Measurements from ENCODE around the gene ST6GALNAC4.

ST6GALNAC4 gene

DNA sequence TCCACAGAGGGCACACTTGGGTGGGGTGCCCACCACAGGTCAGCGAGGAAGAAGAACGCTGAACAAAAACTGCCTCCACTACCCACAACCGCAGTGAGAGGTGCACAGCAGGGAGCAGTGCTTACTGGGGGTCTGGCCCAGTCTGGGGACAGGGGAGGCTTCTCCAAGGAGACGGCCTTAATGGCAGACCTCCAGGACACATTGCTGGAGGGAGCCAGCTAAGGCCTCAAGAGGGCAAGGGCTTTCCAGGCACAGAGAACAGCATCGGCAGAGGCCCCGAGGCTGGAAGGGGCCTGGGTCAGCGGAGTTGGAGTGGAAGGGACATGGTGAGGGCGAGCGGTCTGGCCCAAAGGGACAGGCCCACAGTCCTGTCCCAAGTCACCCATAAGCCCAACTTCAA lies 29.1 kb upstream of the ST6GALNAC4 start:
- CTCF ChIA-PET, result interaction anchor here (8.1 kb wide), 1 partner anchor 89 kb away, joined by 165 read pairs; no protein-coding TSS in a partner anchor
- Histone ChIP-seq H3K36me3 (ENCODE audit: control insufficient read depth in 2 of 2, insufficient read depth in 1 of 2, low read length in 2 of 2) (peaks cover 0 to 32% of the 10 kb centered on the region in 2 experiments; a peak in 1 of 3 replicates), H3K27ac (ENCODE audit: extremely low read depth, low read depth, low read length) (no peak overlapping the region), H3K9me3 (ENCODE audit: control insufficient read depth, insufficient read depth, low read depth, low read length) (no peaks in the 10 kb centered on the region), H3K4me3 (ENCODE audit: low read depth, low read length) (no peak overlapping the region), H3K4me1 (ENCODE audit: control insufficient read depth, insufficient read depth, low read length) (peaks cover 3% of the 10 kb centered on the region; the same call in 1 of the 2 replicates)
- POLR2A ChIA-PET, result interaction anchor here (0.6 kb wide), 1 partner anchor 73 kb away, joined by 3 read pairs; no protein-coding TSS in a partner anchor
- TF ChIP-seq ZNF664 (tag by site-specific recombination; IDR thresholded peaks at IDR 0.05), result no peak
- peak; percentile 28 for TF ChIP-seq GLIS1 (tag by site-specific recombination; IDR thresholded peaks at IDR 0.05)

DNA sequence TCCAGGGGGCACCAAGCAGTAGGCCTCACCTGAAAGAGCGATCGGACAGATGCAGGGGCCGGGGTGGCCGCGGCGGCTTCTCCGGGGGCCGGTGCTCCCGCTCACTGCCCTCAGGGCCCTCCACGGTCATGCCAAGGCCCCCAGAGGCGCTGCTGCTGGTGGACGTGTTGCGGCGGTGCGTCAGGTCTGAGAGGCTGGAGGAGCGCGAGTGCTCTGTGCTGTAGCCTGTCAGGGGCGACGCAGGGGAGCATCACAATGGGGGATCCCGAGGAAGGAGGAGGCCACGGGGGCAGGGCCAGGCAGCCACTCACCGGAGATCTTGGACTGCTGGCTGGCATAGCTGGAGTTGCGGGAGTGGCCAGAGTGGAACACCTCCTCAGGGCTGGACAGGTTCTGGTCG lies 28.5 kb upstream of the ST6GALNAC4 start:
- TF ChIP-seq, protein P1, sequence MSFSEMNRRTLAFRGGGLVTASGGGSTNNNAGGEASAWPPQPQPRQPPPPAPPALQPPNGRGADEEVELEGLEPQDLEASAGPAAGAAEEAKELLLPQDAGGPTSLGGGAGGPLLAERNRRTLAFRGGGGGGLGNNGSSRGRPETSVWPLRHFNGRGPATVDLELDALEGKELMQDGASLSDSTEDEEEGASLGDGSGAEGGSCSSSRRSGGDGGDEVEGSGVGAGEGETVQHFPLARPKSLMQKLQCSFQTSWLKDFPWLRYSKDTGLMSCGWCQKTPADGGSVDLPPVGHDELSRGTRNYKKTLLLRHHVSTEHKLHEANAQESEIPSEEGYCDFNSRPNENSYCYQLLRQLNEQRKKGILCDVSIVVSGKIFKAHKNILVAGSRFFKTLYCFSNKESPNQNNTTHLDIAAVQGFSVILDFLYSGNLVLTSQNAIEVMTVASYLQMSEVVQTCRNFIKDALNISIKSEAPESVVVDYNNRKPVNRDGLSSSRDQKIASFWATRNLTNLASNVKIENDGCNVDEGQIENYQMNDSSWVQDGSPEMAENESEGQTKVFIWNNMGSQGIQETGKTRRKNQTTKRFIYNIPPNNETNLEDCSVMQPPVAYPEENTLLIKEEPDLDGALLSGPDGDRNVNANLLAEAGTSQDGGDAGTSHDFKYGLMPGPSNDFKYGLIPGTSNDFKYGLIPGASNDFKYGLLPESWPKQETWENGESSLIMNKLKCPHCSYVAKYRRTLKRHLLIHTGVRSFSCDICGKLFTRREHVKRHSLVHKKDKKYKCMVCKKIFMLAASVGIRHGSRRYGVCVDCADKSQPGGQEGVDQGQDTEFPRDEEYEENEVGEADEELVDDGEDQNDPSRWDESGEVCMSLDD (tag by site-specific recombination; IDR thresholded peaks at IDR 0.05), result no peak
- TF ChIP-seq ZNF366 (tag by site-specific recombination; conservative IDR thresholded peaks at IDR 0.05), result no peak
- no peak for TF ChIP-seq ZNF670 (tag by site-specific recombination; IDR thresholded peaks at IDR 0.05; ENCODE audit: low read depth)
- TF ChIP-seq ZNF423 (tag by site-specific recombination; IDR thresholded peaks at IDR 0.05), result no peak
- TF ChIP-seq ZNF501 (tag by site-specific recombination; IDR thresholded peaks at IDR 0.05), result no peak
- TF ChIP-seq ZNF354C (tag by site-specific recombination; IDR thresholded peaks at IDR 0.05; ENCODE audit: borderline replicate concordance, low read depth), result no peak
- TF ChIP-seq ZNF514 (tag by site-specific recombination; IDR thresholded peaks at IDR 0.05), result no peak
- no peak for TF ChIP-seq ZBTB8A (tag by site-specific recombination; IDR thresholded peaks at IDR 0.05)
- TF ChIP-seq ZNF707 (tag by site-specific recombination; IDR thresholded peaks at IDR 0.05), result no peak
- no peak for TF ChIP-seq ZNF510 (tag by site-specific recombination; IDR thresholded peaks at IDR 0.05; ENCODE audit: insufficient replicate concordance)
- no peak for TF ChIP-seq ZNF23 (tag by site-specific recombination; IDR thresholded peaks at IDR 0.05; ENCODE audit: borderline replicate concordance)
- TF ChIP-seq HOXA7 (CRISPR knock-in tag; IDR thresholded peaks at IDR 0.05; ENCODE audit: borderline replicate concordance), result no peak
- TF ChIP-seq ZNF76 (tag by site-specific recombination; IDR thresholded peaks at IDR 0.05; ENCODE audit: borderline replicate concordance, low read depth), result no peak
- no peak for TF ChIP-seq ZNF211 (tag by site-specific recombination; IDR thresholded peaks at IDR 0.05; ENCODE audit: low read depth)
- no peak for TF ChIP-seq HOXC10 (CRISPR knock-in tag; IDR thresholded peaks at IDR 0.05)
- TF ChIP-seq ZNF10 (tag by site-specific recombination; IDR thresholded peaks at IDR 0.05), result no peak
- TF ChIP-seq PRDM1 (tag by site-specific recombination; IDR thresholded peaks at IDR 0.05), result no peak
- TF ChIP-seq ZNF624 (tag by site-specific recombination; IDR thresholded peaks at IDR 0.05), result no peak
- TF ChIP-seq ZFP37 (tag by site-specific recombination; IDR thresholded peaks at IDR 0.05), result no peak
- Histone ChIP-seq H3K36me3 (ENCODE audit: control insufficient read depth in 2 of 2, insufficient read depth in 1 of 2, low read length in 2 of 2) (peaks cover 0 to 32% of the 10 kb centered on the region in 2 experiments; a peak in 1 of 3 replicates), H3K4me3 (ENCODE audit: low read depth, low read length) (no peak overlapping the region), H3K4me1 (ENCODE audit: control insufficient read depth, insufficient read depth, low read length) (peaks cover 3% of the 10 kb centered on the region; the same call in 1 of the 2 replicates), H3K27ac (ENCODE audit: extremely low read depth, low read depth, low read length) (no peak overlapping the region), H3K9me3 (ENCODE audit: control insufficient read depth, insufficient read depth, low read depth, low read length) (no peaks in the 10 kb centered on the region)
- CTCF ChIA-PET, result interaction anchor here (5.1 to 8.1 kb wide), 3 partner anchors 11 to 90 kb away, joined by 94 to 165 read pairs (median 135); partner anchors contain the start of gene EEIG1
- POLR2A ChIA-PET, result interaction anchor here (0.6 kb wide), 2 partner anchors 74 to 393 kb away, joined by 3 read pairs; no protein-coding TSS in a partner anchor
